ENCODE measurements around the gene ZBTB24. TPM values are rescaled to one million over a fixed set of nuclear protein-coding genes. Genes with fewer than 3 reads are reported as not detected.

Gene ZBTB24
- total RNA-seq, 1 experiment from 2014 or later: 21.5 TPM

GRCh38 chr6:109453156-109453555, 29.9 kb downstream of the ZBTB24 start:
- CTCF ChIA-PET: no interaction called here
- in situ Hi-C loops (cut with HindIII; ENCODE audit: low pct_unique_long_range_greater_than_20kb, low sequenced_read_pairs): no loop called here
- POLR2A ChIA-PET: no interaction called here

DNA sequence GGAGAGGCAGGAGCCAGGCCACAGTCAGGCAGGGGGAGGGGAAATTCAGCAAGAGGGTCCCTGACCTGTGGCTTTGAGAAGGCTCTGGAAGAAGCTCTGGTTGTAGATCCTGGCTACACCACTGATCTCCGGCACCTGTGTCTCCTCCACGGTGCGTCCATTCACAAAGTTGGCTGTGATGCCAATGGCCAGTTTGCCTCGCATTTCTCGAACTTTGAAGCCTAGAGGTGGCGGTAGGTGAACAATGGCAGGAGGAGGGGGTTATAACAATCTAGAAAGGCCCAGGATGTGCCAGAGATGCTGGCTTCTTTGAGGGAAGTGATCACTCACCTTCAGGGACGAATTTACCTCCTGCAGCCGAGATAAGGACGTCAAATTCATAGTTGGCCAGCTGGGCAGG, 30.8 kb downstream of the ZBTB24 start:
- Histone ChIP-seq H3K36me3 (ENCODE audit: control insufficient read depth, insufficient read depth, low read length) (no peaks in the 10 kb centered on the region), H3K4me3 (ENCODE audit: low read depth in 2 of 2, low read length in 2 of 2) (no peak overlapping the region), H3K27me3 (ENCODE audit: control insufficient read depth, insufficient read depth, low read length) (no peaks in the 10 kb centered on the region), H3K4me1 (ENCODE audit: control insufficient read depth, insufficient read depth, low read length) (peaks cover 15% of the 10 kb centered on the region), H3K9me3 (ENCODE audit: control insufficient read depth, insufficient read depth, low read depth, low read length) (no peaks in the 10 kb centered on the region), H3K27ac (ENCODE audit: low read length) (no peak overlapping the region)
- in situ Hi-C loops (cut with HindIII; ENCODE audit: low pct_unique_long_range_greater_than_20kb, low sequenced_read_pairs) (no loop called here), intact Hi-C loops (cut with micrococcal nuclease; ENCODE audit: unreplicated experiment) (no loop called here)
- CTCF ChIA-PET: no interaction called here
- no TSS peak for BruUV-seq (replicated peaks)
- POLR2A ChIA-PET: no interaction called here
- ATAC-seq: no peak
- DNase-seq (ENCODE audit: low read depth, low spot score): no peak
- no peak for TF ChIP-seq SIN3A (IDR thresholded peaks at IDR 0.05; ENCODE audit: borderline replicate concordance, insufficient read depth, low read depth, low read length)

More at GRCh38 chr6:109453156-109453555, 29.9 kb downstream of the ZBTB24 start:
- Histone ChIP-seq H3K36me3 (ENCODE audit: control insufficient read depth, insufficient read depth, low read length) (no peaks in the 10 kb centered on the region), H3K27ac (ENCODE audit: low read length) (no peak overlapping the region), H3K9me3 (ENCODE audit: control insufficient read depth, insufficient read depth, low read depth, low read length) (no peaks in the 10 kb centered on the region), H3K4me1 (ENCODE audit: control insufficient read depth, insufficient read depth, low read length) (peaks cover 22% of the 10 kb centered on the region), H3K27me3 (ENCODE audit: control insufficient read depth, insufficient read depth, low read length) (no peaks in the 10 kb centered on the region), H3K4me3 (ENCODE audit: low read depth in 2 of 2, low read length in 2 of 2) (no peak overlapping the region)
- DNase-seq (ENCODE audit: low read depth, low spot score) (no peak), ATAC-seq (no peak)
- no peak for TF ChIP-seq POLR2AphosphoS5 (IDR thresholded peaks at IDR 0.05; ENCODE audit: low read depth, low read length)
- intact Hi-C loops (cut with micrococcal nuclease; ENCODE audit: unreplicated experiment): no loop called here
- no TSS peak for BruUV-seq (replicated peaks)

DNA sequence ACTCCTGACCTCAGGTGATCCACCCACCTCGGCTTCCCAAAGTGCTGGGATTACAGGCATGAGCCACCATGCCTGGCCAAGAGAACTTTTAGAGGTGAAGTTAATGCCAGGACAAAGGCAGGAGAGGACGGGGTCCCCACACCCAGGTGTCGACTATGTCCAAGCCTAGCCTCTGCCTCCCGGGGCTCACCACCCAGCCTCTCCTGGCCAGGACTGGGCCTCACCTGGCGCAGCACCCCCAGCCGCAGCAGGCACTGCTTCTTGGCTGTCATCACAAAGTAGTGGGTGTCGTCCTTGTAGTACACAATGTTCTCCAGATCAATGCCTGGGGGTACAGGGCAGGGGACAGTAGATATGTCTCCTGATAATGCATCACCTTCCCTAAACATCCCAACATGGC, 31.6 kb downstream of the ZBTB24 start:
- Histone ChIP-seq H3K9me3 (ENCODE audit: control insufficient read depth, insufficient read depth, low read depth, low read length) (no peaks in the 10 kb centered on the region), H3K4me3 (ENCODE audit: low read depth in 2 of 2, low read length in 2 of 2) (no peak overlapping the region), H3K36me3 (ENCODE audit: control insufficient read depth, insufficient read depth, low read length) (no peaks in the 10 kb centered on the region), H3K27me3 (ENCODE audit: control insufficient read depth, insufficient read depth, low read length) (no peaks in the 10 kb centered on the region), H3K27ac (ENCODE audit: low read length) (no peak overlapping the region), H3K4me1 (ENCODE audit: control insufficient read depth, insufficient read depth, low read length) (peaks cover 7% of the 10 kb centered on the region)
- ChIA-PET CTCF (no interaction called here), POLR2A (no interaction called here)
- DNase-seq (ENCODE audit: low read depth, low spot score) (no peak), ATAC-seq (no peak)
- intact Hi-C loops (cut with micrococcal nuclease; ENCODE audit: unreplicated experiment) (no loop called here), in situ Hi-C loops (cut with HindIII; ENCODE audit: low pct_unique_long_range_greater_than_20kb, low sequenced_read_pairs) (no loop called here)
- no TSS peak for BruUV-seq (replicated peaks)
- TF ChIP-seq POLR2AphosphoS5 (IDR thresholded peaks at IDR 0.05; ENCODE audit: low read depth, low read length) (no peak), TCF7L2 (IDR thresholded peaks at IDR 0.05; ENCODE audit: low read depth, low read length) (no peak), CTCF (IDR thresholded peaks at IDR 0.05) (no peak), SIN3A (IDR thresholded peaks at IDR 0.05; ENCODE audit: borderline replicate concordance, insufficient read depth, low read depth, low read length) (no peak)
- TF ChIP-seq, protein P1, sequence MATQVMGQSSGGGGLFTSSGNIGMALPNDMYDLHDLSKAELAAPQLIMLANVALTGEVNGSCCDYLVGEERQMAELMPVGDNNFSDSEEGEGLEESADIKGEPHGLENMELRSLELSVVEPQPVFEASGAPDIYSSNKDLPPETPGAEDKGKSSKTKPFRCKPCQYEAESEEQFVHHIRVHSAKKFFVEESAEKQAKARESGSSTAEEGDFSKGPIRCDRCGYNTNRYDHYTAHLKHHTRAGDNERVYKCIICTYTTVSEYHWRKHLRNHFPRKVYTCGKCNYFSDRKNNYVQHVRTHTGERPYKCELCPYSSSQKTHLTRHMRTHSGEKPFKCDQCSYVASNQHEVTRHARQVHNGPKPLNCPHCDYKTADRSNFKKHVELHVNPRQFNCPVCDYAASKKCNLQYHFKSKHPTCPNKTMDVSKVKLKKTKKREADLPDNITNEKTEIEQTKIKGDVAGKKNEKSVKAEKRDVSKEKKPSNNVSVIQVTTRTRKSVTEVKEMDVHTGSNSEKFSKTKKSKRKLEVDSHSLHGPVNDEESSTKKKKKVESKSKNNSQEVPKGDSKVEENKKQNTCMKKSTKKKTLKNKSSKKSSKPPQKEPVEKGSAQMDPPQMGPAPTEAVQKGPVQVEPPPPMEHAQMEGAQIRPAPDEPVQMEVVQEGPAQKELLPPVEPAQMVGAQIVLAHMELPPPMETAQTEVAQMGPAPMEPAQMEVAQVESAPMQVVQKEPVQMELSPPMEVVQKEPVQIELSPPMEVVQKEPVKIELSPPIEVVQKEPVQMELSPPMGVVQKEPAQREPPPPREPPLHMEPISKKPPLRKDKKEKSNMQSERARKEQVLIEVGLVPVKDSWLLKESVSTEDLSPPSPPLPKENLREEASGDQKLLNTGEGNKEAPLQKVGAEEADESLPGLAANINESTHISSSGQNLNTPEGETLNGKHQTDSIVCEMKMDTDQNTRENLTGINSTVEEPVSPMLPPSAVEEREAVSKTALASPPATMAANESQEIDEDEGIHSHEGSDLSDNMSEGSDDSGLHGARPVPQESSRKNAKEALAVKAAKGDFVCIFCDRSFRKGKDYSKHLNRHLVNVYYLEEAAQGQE (IDR thresholded peaks at IDR 0.05; ENCODE audit: insufficient read depth in 1 of 2, low read depth in 2 of 2, low read length in 1 of 2): no peak

Data from Panc1 (cell line).